HEK293T (cell line): Measurements from ENCODE around the gene NTPCR.

Source experiments
- ELF4 ChIP-seq: fragments of 450-650 bp; IDR thresholded peaks from 2 replicates; pipeline ENCODE4 v1.6.1; 2017; ENCODE audit warnings: antibody characterized with exemption
- FOXA1 ChIP-seq: fragments of 450-650 bp; IDR thresholded peaks from 2 replicates; pipeline ENCODE4 v1.6.1; 2016; ENCODE audit warnings: mild to moderate bottlenecking
- FOXM1 ChIP-seq: fragments of 450-650 bp; IDR thresholded peaks from 2 replicates; pipeline ENCODE4 v1.6.1; 2017; ENCODE audit warnings: mild to moderate bottlenecking, borderline replicate concordance
- LEF1 ChIP-seq: fragments of 450-650 bp; IDR thresholded peaks from 2 replicates; pipeline ENCODE4 v1.6.1; 2017; ENCODE audit warnings: mild to moderate bottlenecking, borderline replicate concordance
- SP1 ChIP-seq: fragments of 450-650 bp; IDR thresholded peaks from 2 replicates; pipeline ENCODE4 v1.6.1; 2017
- SUZ12 ChIP-seq: fragments of 450-650 bp; IDR thresholded peaks from 2 replicates; pipeline ENCODE4 v1.6.1; 2016; ENCODE audit warnings: mild to moderate bottlenecking
- TARDBP ChIP-seq: fragments of 450-650 bp; IDR thresholded peaks from 2 replicates; pipeline ENCODE4 v1.6.1; 2016

GRCh38 chr1:232986527-232986922, 36.1 kb downstream of the NTPCR start:
- TF ChIP-seq FOXM1: no peak
- no peak for TF ChIP-seq FOXA1
- no peak for TF ChIP-seq SP1
- no peak for TF ChIP-seq ELF4
- TF ChIP-seq TARDBP: no peak
- no peak for TF ChIP-seq SUZ12
- no peak for TF ChIP-seq LEF1
